Measurements from ENCODE around the gene KCNQ5.

DNA sequence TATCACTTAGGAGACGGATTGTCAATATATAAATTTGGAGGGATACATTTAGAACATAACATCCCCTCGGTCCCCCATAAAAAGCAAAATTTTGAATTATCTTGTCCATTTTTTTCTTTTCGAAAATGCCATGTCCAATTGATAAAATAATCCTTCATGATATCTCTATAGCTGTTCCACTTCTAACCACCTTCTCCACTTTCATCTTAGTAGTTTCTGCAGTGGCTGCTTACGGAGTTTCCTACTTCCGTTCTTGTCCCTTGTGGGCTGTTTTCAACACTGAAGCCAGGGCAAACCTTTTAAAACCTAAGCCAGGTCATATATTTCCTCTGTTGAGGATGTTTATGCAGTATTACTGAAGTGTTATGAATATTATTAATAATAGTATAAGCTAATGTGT lies 37.9 kb downstream of the KCNQ5 start:
- TF ChIP-seq, protein P1, sequence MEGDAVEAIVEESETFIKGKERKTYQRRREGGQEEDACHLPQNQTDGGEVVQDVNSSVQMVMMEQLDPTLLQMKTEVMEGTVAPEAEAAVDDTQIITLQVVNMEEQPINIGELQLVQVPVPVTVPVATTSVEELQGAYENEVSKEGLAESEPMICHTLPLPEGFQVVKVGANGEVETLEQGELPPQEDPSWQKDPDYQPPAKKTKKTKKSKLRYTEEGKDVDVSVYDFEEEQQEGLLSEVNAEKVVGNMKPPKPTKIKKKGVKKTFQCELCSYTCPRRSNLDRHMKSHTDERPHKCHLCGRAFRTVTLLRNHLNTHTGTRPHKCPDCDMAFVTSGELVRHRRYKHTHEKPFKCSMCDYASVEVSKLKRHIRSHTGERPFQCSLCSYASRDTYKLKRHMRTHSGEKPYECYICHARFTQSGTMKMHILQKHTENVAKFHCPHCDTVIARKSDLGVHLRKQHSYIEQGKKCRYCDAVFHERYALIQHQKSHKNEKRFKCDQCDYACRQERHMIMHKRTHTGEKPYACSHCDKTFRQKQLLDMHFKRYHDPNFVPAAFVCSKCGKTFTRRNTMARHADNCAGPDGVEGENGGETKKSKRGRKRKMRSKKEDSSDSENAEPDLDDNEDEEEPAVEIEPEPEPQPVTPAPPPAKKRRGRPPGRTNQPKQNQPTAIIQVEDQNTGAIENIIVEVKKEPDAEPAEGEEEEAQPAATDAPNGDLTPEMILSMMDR (IDR thresholded peaks at IDR 0.05; ENCODE audit: low read depth, low read length, poor library complexity, severe bottlenecking) = no peak
- TF ChIP-seq EZH2phosphoT487 (IDR thresholded peaks at IDR 0.05; ENCODE audit: borderline replicate concordance, low read length) = no peak

Data from DOHH2 (cell line).